H1 (cell line): ENCODE measurements around the gene DYNLT1. TPM values are rescaled to one million over a fixed set of nuclear protein-coding genes. Genes with fewer than 3 reads are reported as not detected.

Experiments used
- CTCF ChIA-PET: fragments of 300-600 bp; sonication (Branson Sonifier 250); formaldehyde crosslinking; loops from one replicate; lab custom pipeline; 2021; ENCODE audit not compliant: partially characterized antibody; lab: Charles Lee
- POLR2A ChIA-PET: fragments of 300-600 bp; sonication (Branson Sonifier 250); formaldehyde crosslinking; loops from one replicate; lab custom pipeline; 2021; ENCODE audit warnings: inconsistent platforms; ENCODE audit not compliant: partially characterized antibody; lab: Charles Lee
- DNase-seq, 2 experiments: peaks; one replicate each; pipeline versions ENCODE4 v3.0.0 to v3.0.0-alpha.2; 2010 to 2022; ENCODE audit warnings: low spot score in 2 of 2, low read depth in 1 of 2, mixed read lengths in 1 of 2
- FAIRE-seq: peaks from 2 replicates; lab custom pipeline; 2011; peaks lifted over from hg19 to GRCh38; lab: Jason Lieb, UNC
- H2AFZ ChIP-seq: 2 replicates; pipeline ENCODE4 v1.8.1; 2012; ENCODE audit warnings: low read length, inconsistent platforms
- H2AK5ac ChIP-seq: 2 replicates; pipeline ENCODE4 v1.6.1; 2013; ENCODE audit warnings: low read depth, low read length
- H2BK120ac ChIP-seq: replicated peaks from 2 replicates; pipeline ENCODE3; 2013; ENCODE audit warnings: low read depth, low read length, inconsistent platforms
- H2BK12ac ChIP-seq: 2 replicates; pipeline ENCODE4 v1.6.1; 2013; ENCODE audit warnings: low read depth, low read length
- H2BK15ac ChIP-seq: 2 replicates; pipeline ENCODE4 v1.6.1; 2013; ENCODE audit warnings: low read length
- H2BK20ac ChIP-seq: 2 replicates; pipeline ENCODE4 v1.6.1; 2013; ENCODE audit warnings: low read length
- H2BK5ac ChIP-seq: 2 replicates; pipeline ENCODE4 v1.6.1; 2013; ENCODE audit warnings: low read depth, low read length
- H3K14ac ChIP-seq: 2 replicates; pipeline ENCODE4 v1.6.1; 2013; ENCODE audit warnings: inconsistent platforms; ENCODE audit not compliant: insufficient read length
- H3K18ac ChIP-seq: 2 replicates; pipeline ENCODE4 v1.6.1; 2013; ENCODE audit warnings: low read length; ENCODE audit errors: extremely low read depth
- H3K23ac ChIP-seq: 2 replicates; pipeline ENCODE4 v1.6.1; 2013; ENCODE audit warnings: inconsistent platforms; ENCODE audit not compliant: insufficient read length
- H3K23me2 ChIP-seq: 2 replicates; pipeline ENCODE4 v1.6.1; 2013; ENCODE audit warnings: low read depth, low read length
- H3K27ac ChIP-seq: 2 replicates; pipeline ENCODE4 v1.6.1; 2011; ENCODE audit warnings: low read depth, low read length, inconsistent platforms
- H3K27me3 ChIP-seq, 4 experiments: replicated peaks in 1 of 4; 1 replicate in 1 of 4; 2 replicates in 3 of 4; pipeline versions ENCODE4 v1.6.1 to v1.8.1; 2011 to 2013; ENCODE audit warnings: low read length in 3 of 4, mild to moderate bottlenecking in 3 of 4, inconsistent platforms in 2 of 4, mixed read lengths in 2 of 4, moderate library complexity in 1 of 4; ENCODE audit not compliant: control insufficient read depth in 3 of 4, insufficient read depth in 3 of 4; ENCODE audit errors: extremely low read depth in 1 of 4
- H3K36me3 ChIP-seq, 4 experiments: 2 replicates each; pipeline versions ENCODE4 v1.6.1 to v1.8.1; 2011 to 2013; ENCODE audit warnings: mild to moderate bottlenecking in 4 of 4, low read length in 3 of 4, moderate library complexity in 2 of 4, control low read depth in 1 of 4, inconsistent platforms in 1 of 4; ENCODE audit not compliant: insufficient read depth in 4 of 4, control insufficient read depth in 2 of 4
- H3K4ac ChIP-seq: replicated peaks from 2 replicates; pipeline ENCODE3; 2013; ENCODE audit warnings: low read length, low read depth, mixed read lengths, inconsistent platforms; ENCODE audit not compliant: insufficient read length
- H3K4me1 ChIP-seq, 4 experiments: replicated peaks in 1 of 4; 1 replicate in 1 of 4; 2 replicates in 3 of 4; pipeline versions ENCODE4 v1.6.1 to v1.8.1; 2011 to 2013; ENCODE audit warnings: low read length in 3 of 4, inconsistent platforms in 2 of 4, mixed read lengths in 1 of 4; ENCODE audit not compliant: insufficient read depth in 4 of 4, control insufficient read depth in 3 of 4
- H3K4me2 ChIP-seq, 2 experiments: 2 replicates each; pipeline versions ENCODE4 v1.6.1 to v1.8.1; 2011 to 2013; ENCODE audit warnings: low read depth in 2 of 2, low read length in 2 of 2, control low read depth in 1 of 2, inconsistent platforms in 1 of 2, mild to moderate bottlenecking in 1 of 2; ENCODE audit not compliant: insufficient read depth in 1 of 2
- H3K4me3 ChIP-seq, 4 experiments: fragments of 200-600, 300-600 bp in 1 of 4; sonication (generic), shearing (Covaris generic), sonication (Bioruptor Twin) in 1 of 4; 2 replicates each; pipeline versions ENCODE4 v1.5.1 to v1.8.1; 2011 to 2016; ENCODE audit warnings: low read length in 4 of 4, low read depth in 3 of 4, control low read depth in 2 of 4, inconsistent platforms in 2 of 4, mild to moderate bottlenecking in 2 of 4, mixed read lengths in 1 of 4, moderate library complexity in 1 of 4; ENCODE audit not compliant: insufficient read depth in 2 of 4; ENCODE audit errors: extremely low read depth in 1 of 4
- H3K56ac ChIP-seq: replicated peaks from 2 replicates; pipeline ENCODE3; 2013; ENCODE audit warnings: low read depth, mild to moderate bottlenecking, mixed read lengths, low read length, inconsistent platforms; ENCODE audit not compliant: insufficient read length
- H3K79me1 ChIP-seq: 2 replicates; pipeline ENCODE4 v1.6.1; 2013; ENCODE audit warnings: low read depth, low read length, control low read depth
- H3K79me2 ChIP-seq, 2 experiments: 2 replicates each; pipeline versions ENCODE4 v1.6.1 to v1.8.1; 2012 to 2013; ENCODE audit warnings: low read length in 2 of 2, mild to moderate bottlenecking in 2 of 2, inconsistent platforms in 1 of 2; ENCODE audit not compliant: insufficient read depth in 2 of 2, control insufficient read depth in 1 of 2
- H3K9ac ChIP-seq, 4 experiments: replicated peaks in 1 of 4; 1 replicate in 1 of 4; 2 replicates in 3 of 4; pipeline versions ENCODE4 v1.6.1 to v1.8.1; 2011 to 2013; ENCODE audit warnings: low read depth in 3 of 4, low read length in 3 of 4, control low read depth in 2 of 4, mild to moderate bottlenecking in 2 of 4, moderate library complexity in 2 of 4, inconsistent platforms in 1 of 4; ENCODE audit errors: extremely low read depth in 1 of 4
- H3K9me3 ChIP-seq, 2 experiments: 2 replicates each; pipeline versions ENCODE4 v1.6.1 to v1.8.1; 2012 to 2013; ENCODE audit warnings: mild to moderate bottlenecking in 2 of 2, moderate library complexity in 2 of 2, control low read depth in 1 of 2, inconsistent platforms in 1 of 2, low read depth in 1 of 2, low read length in 1 of 2, mixed read lengths in 1 of 2; ENCODE audit not compliant: insufficient read depth in 2 of 2
- H4K20me1 ChIP-seq, 2 experiments: replicated peaks in 1 of 2; 2 replicates each; pipeline versions ENCODE3 to v1.8.1; 2011 to 2013; ENCODE audit warnings: inconsistent platforms in 2 of 2, low read length in 2 of 2, mild to moderate bottlenecking in 1 of 2; ENCODE audit not compliant: insufficient read depth in 2 of 2, control insufficient read depth in 1 of 2
- H4K5ac ChIP-seq: 2 replicates; pipeline ENCODE4 v1.6.1; 2013; ENCODE audit warnings: low read length, low read depth, mixed read lengths, inconsistent platforms; ENCODE audit not compliant: insufficient read length
- H4K8ac ChIP-seq: 2 replicates; pipeline ENCODE4 v1.8.0; 2013; ENCODE audit warnings: mild to moderate bottlenecking, moderate library complexity, low read length, inconsistent platforms; ENCODE audit not compliant: insufficient read depth; ENCODE audit errors: extremely low read depth
- H4K91ac ChIP-seq: replicated peaks from 2 replicates; pipeline ENCODE3; 2013; ENCODE audit warnings: low read length, mixed read lengths, inconsistent platforms; ENCODE audit not compliant: insufficient read length
- BRCA1 ChIP-seq: IDR thresholded peaks from 2 replicates; pipeline ENCODE4 v1.6.1; 2012; ENCODE audit warnings: low read depth, low read length, improper control_type of control experiment
- CTCF ChIP-seq, 3 experiments: IDR thresholded peaks; 1 replicate in 2 of 3; 2 replicates in 1 of 3; pipeline versions ENCODE4 v1.5.1 to v1.6.1; 2011; ENCODE audit warnings: low read length in 3 of 3, mild to moderate bottlenecking in 3 of 3, inconsistent platforms in 2 of 3, low read depth in 1 of 3, moderate library complexity in 1 of 3; ENCODE audit not compliant: insufficient read depth in 1 of 3; ENCODE audit errors: control extremely low read depth in 1 of 3
- RAD21 ChIP-seq, 2 experiments: IDR thresholded peaks in 1 of 2; conservative IDR thresholded peaks in 1 of 2; 2 replicates each; pipeline ENCODE4 v1.6.1; 2011; ENCODE audit warnings: low read depth in 2 of 2, low read length in 2 of 2, improper control_type of control experiment in 1 of 2, inconsistent platforms in 1 of 2, mild to moderate bottlenecking in 1 of 2, moderate library complexity in 1 of 2
- SIN3A ChIP-seq, 2 experiments: IDR thresholded peaks in 1 of 2; conservative IDR thresholded peaks in 1 of 2; 2 replicates each; pipeline ENCODE4 v1.6.1; 2011 to 2012; ENCODE audit warnings: low read length in 2 of 2, improper control_type of control experiment in 1 of 2, low read depth in 1 of 2, mild to moderate bottlenecking in 1 of 2
- SIRT6 ChIP-seq: IDR thresholded peaks from one replicate; pipeline ENCODE4 v1.7.1; 2012; ENCODE audit warnings: low read length, inconsistent platforms
- WGBS, 2 experiments: shearing (Covaris generic) in 1 of 2; methylation state at CpG; one replicate each; pipeline versions ENCODE4 v1.1.6 to v1.1.7; 2013 to 2015; ENCODE audit warnings: low lambda C conversion rate in 2 of 2, mixed read lengths in 2 of 2, inconsistent platforms in 1 of 2, low coverage in 1 of 2, missing lambda C conversion rate in 1 of 2; ENCODE audit not compliant: insufficient replicate concordance in 2 of 2, insufficient coverage in 1 of 2, insufficient read length in 1 of 2; ENCODE audit errors: extremely low coverage in 1 of 2, missing lambda C conversion rate in 1 of 2; 5-methylcytosine and 5-hydroxymethylcytosine counted together
- polyA plus RNA-seq, 7 experiments: library from polyadenylated mRNA; depleted of rRNA in 3 of 7; stranded (reverse) in 5 of 7; unstranded in 2 of 7; fragments of >200 nt in 5 of 7; fragments of 200-250 nt in 2 of 7; gene quantifications; 1 replicate in 5 of 7; 2 replicates in 1 of 7; 4 replicates in 1 of 7; pipeline versions ENCODE4 v1.2.1 to v1.2.3, GENCODE V29; 2011 to 2013; ENCODE audit warnings: missing spikeins in 2 of 7, mixed read lengths in 2 of 7
- total RNA-seq: library from RNA; stranded (reverse); fragmentation: NEBNext Ultra II Directional; extraction: Animal tissue kit (Norgen Biotek cat#: 25700); gene quantifications from 2 replicates; pipeline ENCODE4 v1.2.1, GENCODE V29; 2021
- TF ChIP-seq, protein P1 (sequence below): IDR thresholded peaks from 2 replicates; pipeline ENCODE4 v1.6.1; 2012; ENCODE audit warnings: inconsistent platforms

The DYNLT1 gene
- total and polyA plus RNA-seq, 2 of the 8 experiments (the other 6 are each of a cell fraction or from before 2014, with no cell fraction given), result 119 to 245 TPM

GRCh38 chr6:158605266-158605878 lies 39.2 kb downstream of the DYNLT1 start:
- no peak overlapping the region for H4K8ac ChIP-seq
- H3K79me1 ChIP-seq, result no peaks in the 10 kb centered on the region; the same call in 1 of the 2 replicates
- H4K20me1 ChIP-seq, result peaks cover 3 to 4% of the 10 kb centered on the region in 2 experiments
- TF ChIP-seq BRCA1, result no peak
- TF ChIP-seq SIN3A (conservative IDR thresholded peaks at IDR 0.05 in 1 of 2, IDR thresholded peaks at IDR 0.05 in 1 of 2; ENCODE audit: low read depth in 1 of 2, low read length in 2 of 2), result no peak
- TF ChIP-seq, protein P1, sequence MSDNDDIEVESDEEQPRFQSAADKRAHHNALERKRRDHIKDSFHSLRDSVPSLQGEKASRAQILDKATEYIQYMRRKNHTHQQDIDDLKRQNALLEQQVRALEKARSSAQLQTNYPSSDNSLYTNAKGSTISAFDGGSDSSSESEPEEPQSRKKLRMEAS, result peak; percentile 81
- TF ChIP-seq CTCF (IDR thresholded peaks at IDR 0.05; ENCODE audit: control extremely low read depth in 1 of 3, insufficient read depth in 1 of 3, low read depth in 1 of 3, low read length in 3 of 3), result peak; percentile 43 to 84 (median 73)
- peak; percentile 72 to 78 for TF ChIP-seq RAD21 (IDR thresholded peaks at IDR 0.05 in 1 of 2, conservative IDR thresholded peaks at IDR 0.05 in 1 of 2; ENCODE audit: low read depth in 2 of 2, low read length in 2 of 2)
- TF ChIP-seq SIRT6, result no peak
- no peak overlapping the region for H3K4ac ChIP-seq
- no peak overlapping the region for H2AK5ac ChIP-seq
- no peak overlapping the region for H2BK15ac ChIP-seq
- H4K5ac ChIP-seq, result no peak overlapping the region
- WGBS, 2 experiments, result 86% methylated on average over 13 of the region's 13 CpGs; no CpG with 5 or more reads in 1 of the 2 experiments
- H2BK120ac ChIP-seq, result no peak overlapping the region
- no peaks in the 10 kb centered on the region for H3K79me2 ChIP-seq
- no peak overlapping the region for H4K91ac ChIP-seq
- no peak overlapping the region for H3K23ac ChIP-seq
- no peak overlapping the region for H2AFZ ChIP-seq
- FAIRE-seq (peak; percentile 99), DNase-seq (peak; percentile 39 to 86)
- no peaks in the 10 kb centered on the region for H3K4me1 ChIP-seq
- H2BK5ac ChIP-seq, result no peak overlapping the region
- no peak overlapping the region for H3K4me2 ChIP-seq
- H3K36me3 ChIP-seq, result peaks cover 16 to 40% (median 26%) of the 10 kb centered on the region in 4 experiments
- H3K56ac ChIP-seq, result no peak overlapping the region
- CTCF ChIA-PET, result interaction anchor here (0.6 to 2.5 kb wide), 37 partner anchors 8 to 528 kb away, joined by 3 to 13 read pairs (median 4); no protein-coding TSS in a partner anchor
- H3K27me3 ChIP-seq, result no peaks in the 10 kb centered on the region
- H3K14ac ChIP-seq, result no peak overlapping the region
- no peaks in the 10 kb centered on the region for H3K9me3 ChIP-seq
- no peak overlapping the region for H3K27ac ChIP-seq
- H3K23me2 ChIP-seq, result no peaks in the 10 kb centered on the region
- no peak overlapping the region for H2BK20ac ChIP-seq
- no peak overlapping the region for H3K4me3 ChIP-seq
- H2BK12ac ChIP-seq, result no peak overlapping the region
- no peak overlapping the region for H3K18ac ChIP-seq
- H3K9ac ChIP-seq, result no peak overlapping the region
- POLR2A ChIA-PET, result interaction anchor here (1.3 kb wide), 1 partner anchor 32 kb away, joined by 3 read pairs; no protein-coding TSS in a partner anchor
